HCT116 (cell line): Measurements from ENCODE around the gene HSD3B7.

Experiments
- CEBPB ChIP-seq: IDR thresholded peaks from 2 replicates; pipeline ENCODE4 v1.6.1; 2012; ENCODE audit warnings: low read depth
- EZH2 ChIP-seq: fragments of 200-600 bp; sonication (generic); IDR thresholded peaks from 2 replicates; pipeline ENCODE4 v1.6.1; 2017; ENCODE audit warnings: antibody characterized with exemption, mixed run types
- EZH2phosphoT487 ChIP-seq: fragments of 200-600 bp; IDR thresholded peaks from 2 replicates; pipeline ENCODE4 v1.6.1; 2018; ENCODE audit warnings: antibody characterized with exemption, borderline replicate concordance
- JUND ChIP-seq: IDR thresholded peaks from 2 replicates; pipeline ENCODE4 v1.6.1; 2012
- POLR2A ChIP-seq: IDR thresholded peaks from 2 replicates; pipeline ENCODE4 v1.7.0; 2011; ENCODE audit warnings: borderline replicate concordance; ENCODE audit not compliant: insufficient read depth, insufficient read length; ENCODE audit errors: extremely low read depth
- POLR2AphosphoS5 ChIP-seq: IDR thresholded peaks from 2 replicates; pipeline ENCODE4 v1.6.1; 2011; ENCODE audit warnings: mild to moderate bottlenecking, low read depth, low read length, moderate library complexity
- RAD21 ChIP-seq: IDR thresholded peaks from 2 replicates; pipeline ENCODE4 v1.6.1; 2012; ENCODE audit warnings: low read depth, mild to moderate bottlenecking
- SP1 ChIP-seq: IDR thresholded peaks from 2 replicates; pipeline ENCODE4 v1.6.1; 2012; ENCODE audit warnings: low read depth
- YY1 ChIP-seq: IDR thresholded peaks from 2 replicates; pipeline ENCODE4 v1.6.1; 2011; ENCODE audit warnings: low read length, low read depth, moderate library complexity, mild to moderate bottlenecking; ENCODE audit not compliant: insufficient replicate concordance; ENCODE audit errors: extremely low read depth
- ZFX ChIP-seq: fragments of 450-650 bp; IDR thresholded peaks from 2 replicates; pipeline ENCODE4 v1.6.1; 2017
- TF ChIP-seq, protein P1 (sequence below), 3 experiments: fragments of 200-600 bp in 1 of 3; sonication (generic) in 1 of 3; IDR thresholded peaks in 2 of 3; conservative IDR thresholded peaks in 1 of 3; 2 replicates each; pipeline ENCODE4 v1.5.1; 2012 to 2017; ENCODE audit warnings: low read depth in 2 of 3, low read length in 2 of 3, antibody characterized with exemption in 1 of 3, borderline replicate concordance in 1 of 3, control low read depth in 1 of 3, mild to moderate bottlenecking in 1 of 3, mixed read lengths in 1 of 3, mixed run types in 1 of 3, moderate library complexity in 1 of 3; ENCODE audit not compliant: insufficient read depth in 1 of 3
- TF ChIP-seq, protein P2 (sequence below): IDR thresholded peaks from 2 replicates; pipeline ENCODE4 v1.6.1; 2012
- TF ChIP-seq, protein P3 (sequence below): IDR thresholded peaks from 2 replicates; pipeline ENCODE4 v1.6.1; 2012; ENCODE audit warnings: low read depth

DNA sequence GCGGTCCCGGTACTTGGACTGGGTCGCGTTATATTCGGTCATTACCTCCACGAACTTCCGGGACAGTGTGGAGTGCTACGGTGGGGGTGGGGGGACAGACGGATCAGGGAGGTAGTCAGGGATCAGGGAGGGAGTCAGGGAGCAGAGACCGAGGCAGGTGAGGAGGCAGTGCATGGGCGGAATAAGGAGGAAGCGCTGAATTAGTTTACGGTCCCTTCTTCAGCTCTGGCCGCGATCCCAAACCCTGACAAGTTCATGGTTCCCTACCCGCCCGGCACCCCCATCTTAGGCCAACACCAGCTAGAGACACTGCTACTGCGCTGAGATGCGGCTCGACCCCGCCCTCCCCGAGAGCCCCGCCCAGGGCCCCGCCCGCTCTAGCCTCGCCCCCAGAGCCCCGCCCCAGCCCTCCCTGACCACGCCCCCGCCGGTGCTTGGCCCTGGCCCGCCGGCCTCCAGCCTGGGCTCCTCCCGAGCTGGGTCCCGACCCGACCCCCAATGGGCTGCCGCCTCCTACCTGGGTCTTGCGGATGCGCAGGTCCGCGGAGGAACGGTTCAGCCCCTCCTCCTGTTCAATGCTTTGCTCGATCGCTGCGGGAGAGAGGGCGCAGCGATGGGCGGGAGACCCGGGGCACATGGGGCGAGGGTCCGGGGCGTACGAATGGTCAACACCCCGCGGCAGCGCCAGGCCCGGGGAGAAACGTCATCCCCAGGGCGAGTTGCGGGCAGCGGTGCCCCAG is 12.1 kb downstream of the HSD3B7 start:
- peak; percentile 87 for TF ChIP-seq POLR2AphosphoS5
- TF ChIP-seq SP1, result peak; percentile 37; the same call in 1 of the 2 replicates
- TF ChIP-seq, protein P1, sequence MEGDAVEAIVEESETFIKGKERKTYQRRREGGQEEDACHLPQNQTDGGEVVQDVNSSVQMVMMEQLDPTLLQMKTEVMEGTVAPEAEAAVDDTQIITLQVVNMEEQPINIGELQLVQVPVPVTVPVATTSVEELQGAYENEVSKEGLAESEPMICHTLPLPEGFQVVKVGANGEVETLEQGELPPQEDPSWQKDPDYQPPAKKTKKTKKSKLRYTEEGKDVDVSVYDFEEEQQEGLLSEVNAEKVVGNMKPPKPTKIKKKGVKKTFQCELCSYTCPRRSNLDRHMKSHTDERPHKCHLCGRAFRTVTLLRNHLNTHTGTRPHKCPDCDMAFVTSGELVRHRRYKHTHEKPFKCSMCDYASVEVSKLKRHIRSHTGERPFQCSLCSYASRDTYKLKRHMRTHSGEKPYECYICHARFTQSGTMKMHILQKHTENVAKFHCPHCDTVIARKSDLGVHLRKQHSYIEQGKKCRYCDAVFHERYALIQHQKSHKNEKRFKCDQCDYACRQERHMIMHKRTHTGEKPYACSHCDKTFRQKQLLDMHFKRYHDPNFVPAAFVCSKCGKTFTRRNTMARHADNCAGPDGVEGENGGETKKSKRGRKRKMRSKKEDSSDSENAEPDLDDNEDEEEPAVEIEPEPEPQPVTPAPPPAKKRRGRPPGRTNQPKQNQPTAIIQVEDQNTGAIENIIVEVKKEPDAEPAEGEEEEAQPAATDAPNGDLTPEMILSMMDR (IDR thresholded peaks at IDR 0.05 in 2 of 3, conservative IDR thresholded peaks at IDR 0.05 in 1 of 3; ENCODE audit: borderline replicate concordance in 1 of 3, insufficient read depth in 1 of 3, low read depth in 2 of 3, low read length in 2 of 3), result no peak
- no peak for TF ChIP-seq CEBPB
- no peak for TF ChIP-seq EZH2phosphoT487
- no peak for TF ChIP-seq JUND
- no peak for TF ChIP-seq POLR2A
- TF ChIP-seq YY1, result no peak
- TF ChIP-seq ZFX, result no peak
- TF ChIP-seq EZH2, result no peak
- TF ChIP-seq, protein P2, sequence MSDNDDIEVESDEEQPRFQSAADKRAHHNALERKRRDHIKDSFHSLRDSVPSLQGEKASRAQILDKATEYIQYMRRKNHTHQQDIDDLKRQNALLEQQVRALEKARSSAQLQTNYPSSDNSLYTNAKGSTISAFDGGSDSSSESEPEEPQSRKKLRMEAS, result no peak; the same call in 1 of the 2 replicates
- TF ChIP-seq, protein P3, sequence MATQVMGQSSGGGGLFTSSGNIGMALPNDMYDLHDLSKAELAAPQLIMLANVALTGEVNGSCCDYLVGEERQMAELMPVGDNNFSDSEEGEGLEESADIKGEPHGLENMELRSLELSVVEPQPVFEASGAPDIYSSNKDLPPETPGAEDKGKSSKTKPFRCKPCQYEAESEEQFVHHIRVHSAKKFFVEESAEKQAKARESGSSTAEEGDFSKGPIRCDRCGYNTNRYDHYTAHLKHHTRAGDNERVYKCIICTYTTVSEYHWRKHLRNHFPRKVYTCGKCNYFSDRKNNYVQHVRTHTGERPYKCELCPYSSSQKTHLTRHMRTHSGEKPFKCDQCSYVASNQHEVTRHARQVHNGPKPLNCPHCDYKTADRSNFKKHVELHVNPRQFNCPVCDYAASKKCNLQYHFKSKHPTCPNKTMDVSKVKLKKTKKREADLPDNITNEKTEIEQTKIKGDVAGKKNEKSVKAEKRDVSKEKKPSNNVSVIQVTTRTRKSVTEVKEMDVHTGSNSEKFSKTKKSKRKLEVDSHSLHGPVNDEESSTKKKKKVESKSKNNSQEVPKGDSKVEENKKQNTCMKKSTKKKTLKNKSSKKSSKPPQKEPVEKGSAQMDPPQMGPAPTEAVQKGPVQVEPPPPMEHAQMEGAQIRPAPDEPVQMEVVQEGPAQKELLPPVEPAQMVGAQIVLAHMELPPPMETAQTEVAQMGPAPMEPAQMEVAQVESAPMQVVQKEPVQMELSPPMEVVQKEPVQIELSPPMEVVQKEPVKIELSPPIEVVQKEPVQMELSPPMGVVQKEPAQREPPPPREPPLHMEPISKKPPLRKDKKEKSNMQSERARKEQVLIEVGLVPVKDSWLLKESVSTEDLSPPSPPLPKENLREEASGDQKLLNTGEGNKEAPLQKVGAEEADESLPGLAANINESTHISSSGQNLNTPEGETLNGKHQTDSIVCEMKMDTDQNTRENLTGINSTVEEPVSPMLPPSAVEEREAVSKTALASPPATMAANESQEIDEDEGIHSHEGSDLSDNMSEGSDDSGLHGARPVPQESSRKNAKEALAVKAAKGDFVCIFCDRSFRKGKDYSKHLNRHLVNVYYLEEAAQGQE, result no peak
- no peak for TF ChIP-seq RAD21
